SK-N-SH (cell line): ENCODE measurements around the gene SHTN1. TPM values are rescaled to one million over a fixed set of nuclear protein-coding genes. Genes with fewer than 3 reads are reported as not detected.

Source experiments
- CTCF ChIA-PET: fragments of 300-600, 350-600 bp; formaldehyde crosslinking; extraction: SDS; loops from one replicate; lab custom pipeline; 2021; lab: Yijun Ruan, JAX
- POLR2A ChIA-PET: fragments of 350-600 bp; sonication (Branson Sonifier 250); formaldehyde crosslinking; extraction: SDS; loops from one replicate; lab custom pipeline; 2020; ENCODE audit warnings: antibody characterized with exemption, inconsistent platforms; lab: Yijun Ruan, JAX
- DNase-seq: peaks from one replicate; pipeline ENCODE4 v3.0.0; 2012
- H2AFZ ChIP-seq: fragments of 200-600 bp; sonication (generic); 2 replicates; pipeline ENCODE4 v1.8.1; 2016; ENCODE audit warnings: antibody characterized with exemption, mild to moderate bottlenecking, low read depth
- H3F3A ChIP-seq: fragments of 200-600 bp; sonication (generic); replicated peaks from 2 replicates; pipeline ENCODE3; 2016; ENCODE audit warnings: antibody characterized with exemption, mild to moderate bottlenecking; ENCODE audit not compliant: insufficient read depth
- H3K27ac ChIP-seq, 2 experiments: fragments of 200-500 bp in 1 of 2; fragments of 200-600 bp in 1 of 2; sonication (Bioruptor generic) in 1 of 2; sonication (generic), shearing (Covaris generic) in 1 of 2; 2 replicates each; pipeline versions ENCODE4 v1.5.1 to v1.6.1; 2014 to 2016; ENCODE audit warnings: low read depth in 2 of 2, inconsistent platforms in 1 of 2, low read length in 1 of 2, mild to moderate bottlenecking in 1 of 2, mixed read lengths in 1 of 2
- H3K27me3 ChIP-seq: fragments of 200-600 bp; sonication (generic), shearing (Covaris generic); 2 replicates; pipeline ENCODE4 v1.6.1; 2016; ENCODE audit warnings: mixed run types; ENCODE audit not compliant: insufficient read depth
- H3K36me3 ChIP-seq, 2 experiments: fragments of 200-500 bp in 1 of 2; fragments of 200-600 bp in 1 of 2; sonication (Bioruptor generic) in 1 of 2; sonication (generic) in 1 of 2; replicated peaks in 1 of 2; 2 replicates each; pipeline versions ENCODE3 to v1.5.1; 2014 to 2016; ENCODE audit warnings: low read length in 1 of 2, mild to moderate bottlenecking in 1 of 2; ENCODE audit not compliant: insufficient read depth in 2 of 2, control insufficient read depth in 1 of 2
- H3K4me1 ChIP-seq, 2 experiments: fragments of 200-500 bp in 1 of 2; fragments of 200-600 bp in 1 of 2; sonication (Bioruptor generic) in 1 of 2; sonication (generic), shearing (Covaris generic) in 1 of 2; 2 replicates each; pipeline versions ENCODE4 v1.5.1 to v1.6.1; 2014 to 2016; ENCODE audit warnings: low read depth in 1 of 2, low read length in 1 of 2, mixed run types in 1 of 2; ENCODE audit not compliant: insufficient read depth in 2 of 2, control insufficient read depth in 1 of 2
- H3K4me2 ChIP-seq: fragments of 200-600 bp; sonication (generic), shearing (Covaris generic); 2 replicates; pipeline ENCODE4 v1.6.1; 2017; ENCODE audit warnings: mixed run types
- H3K4me3 ChIP-seq, 2 experiments: fragments of 200-500 bp in 1 of 2; fragments of 200-600 bp in 1 of 2; sonication (Bioruptor generic) in 1 of 2; sonication (generic), shearing (Covaris generic) in 1 of 2; 2 replicates each; pipeline versions ENCODE4 v1.5.1 to v1.8.1; 2014 to 2016; ENCODE audit warnings: low read depth in 2 of 2, inconsistent platforms in 1 of 2, low read length in 1 of 2, mild to moderate bottlenecking in 1 of 2, mixed read lengths in 1 of 2, moderate library complexity in 1 of 2
- H3K79me2 ChIP-seq: fragments of 200-600 bp; sonication (generic); 2 replicates; pipeline ENCODE4 v1.8.1; 2017; ENCODE audit warnings: mild to moderate bottlenecking; ENCODE audit not compliant: insufficient read depth
- H3K9ac ChIP-seq: fragments of 200-600 bp; sonication (generic); 2 replicates; pipeline ENCODE4 v1.6.1; 2017; ENCODE audit warnings: mixed run types
- H3K9me2 ChIP-seq: fragments of 200-600 bp; sonication (generic); 2 replicates; pipeline ENCODE4 v1.6.1; 2017; ENCODE audit warnings: mixed run types
- H3K9me3 ChIP-seq: fragments of 200-600 bp; sonication (generic); 2 replicates; pipeline ENCODE4 v1.6.1; 2017; ENCODE audit warnings: mixed run types, mild to moderate bottlenecking, moderate library complexity
- H4K20me1 ChIP-seq: fragments of 200-600 bp; sonication (generic); 2 replicates; pipeline ENCODE4 v1.6.1; 2017; ENCODE audit warnings: mild to moderate bottlenecking, mixed run types; ENCODE audit not compliant: insufficient read depth
- CHD2 ChIP-seq: fragments of 150-350 bp; IDR thresholded peaks from 2 replicates; pipeline ENCODE4 v1.6.1; 2018; ENCODE audit warnings: low read length; ENCODE audit not compliant: partially characterized antibody
- ELF1 ChIP-seq: IDR thresholded peaks from 2 replicates; pipeline ENCODE4 v1.4.0; 2012
- EP300 ChIP-seq, 2 experiments: IDR thresholded peaks; 2 replicates each; pipeline versions ENCODE4 v1.4.0 to v1.6.1; 2012; ENCODE audit warnings: borderline replicate concordance in 1 of 2, low read depth in 1 of 2, low read length in 1 of 2
- EZH2phosphoT487 ChIP-seq: fragments of 200-600 bp; sonication (generic); IDR thresholded peaks from 2 replicates; pipeline ENCODE4 v1.6.1; 2017; ENCODE audit warnings: low read depth, mixed run types, mild to moderate bottlenecking, antibody characterized with exemption, moderate library complexity, borderline replicate concordance
- FOXJ3 ChIP-seq: sonication (generic); formaldehyde crosslinking; IDR thresholded peaks from 2 replicates; pipeline ENCODE4 v1.5.1; 2020; ENCODE audit warnings: mild to moderate bottlenecking, missing genetic modification reagents
- GABPA ChIP-seq: IDR thresholded peaks from 2 replicates; pipeline ENCODE4 v1.4.0; 2012; ENCODE audit warnings: low read depth, mild to moderate bottlenecking
- JUND ChIP-seq: IDR thresholded peaks from 2 replicates; pipeline ENCODE4 v1.4.0; 2012
- MEF2A ChIP-seq: IDR thresholded peaks from 2 replicates; pipeline ENCODE4 v1.4.0; 2012; ENCODE audit warnings: low read depth, borderline replicate concordance
- MXI1 ChIP-seq: IDR thresholded peaks from 2 replicates; pipeline ENCODE4 v1.6.1; 2012; ENCODE audit warnings: mild to moderate bottlenecking, low read depth, low read length, improper control_type of control experiment
- NFIC ChIP-seq: IDR thresholded peaks from 2 replicates; pipeline ENCODE4 v1.4.0; 2012; ENCODE audit warnings: borderline replicate concordance
- NRF1 ChIP-seq: IDR thresholded peaks from 2 replicates; pipeline ENCODE4 v1.6.1; 2012; ENCODE audit warnings: low read depth, mild to moderate bottlenecking, low read length
- RCOR1 ChIP-seq: fragments of 150-350 bp; IDR thresholded peaks from 2 replicates; pipeline ENCODE4 v1.6.1; 2017; ENCODE audit warnings: antibody characterized with exemption, low read length
- REST ChIP-seq: IDR thresholded peaks from 2 replicates; pipeline ENCODE4 v1.6.1; 2012; ENCODE audit warnings: mild to moderate bottlenecking, low read depth, low read length, moderate library complexity
- RFX5 ChIP-seq: IDR thresholded peaks from 2 replicates; pipeline ENCODE4 v1.6.1; 2012; ENCODE audit warnings: mild to moderate bottlenecking, improper control_type of control experiment, low read length
- RXRA ChIP-seq: IDR thresholded peaks from 2 replicates; pipeline ENCODE4 v1.4.0; 2012; ENCODE audit warnings: low read depth, mild to moderate bottlenecking, borderline replicate concordance
- TAF1 ChIP-seq: IDR thresholded peaks from 2 replicates; pipeline ENCODE4 v1.6.1; 2012; ENCODE audit warnings: low read depth, mild to moderate bottlenecking, low read length, moderate library complexity, borderline replicate concordance
- TCF12 ChIP-seq: IDR thresholded peaks from 2 replicates; pipeline ENCODE4 v1.4.0; 2012
- TEAD4 ChIP-seq: IDR thresholded peaks from 2 replicates; pipeline ENCODE4 v1.4.0; 2012; ENCODE audit warnings: mild to moderate bottlenecking, borderline replicate concordance; ENCODE audit not compliant: insufficient read depth
- WGBS: methylation state at CpG from one replicate; pipeline ENCODE4 v1.1.6; 2017; ENCODE audit warnings: low lambda C conversion rate; 5-methylcytosine and 5-hydroxymethylcytosine counted together
- polyA plus RNA-seq, 3 experiments: library from polyadenylated mRNA; depleted of rRNA; stranded (reverse); fragments of >200 nt; gene quantifications; 2 replicates each; pipeline ENCODE4 v1.2.3, GENCODE V29; 2012
- TF ChIP-seq, protein P1 (sequence below): IDR thresholded peaks from 2 replicates; pipeline ENCODE4 v1.4.0; 2012; ENCODE audit warnings: low read depth, borderline replicate concordance
- TF ChIP-seq, protein P2 (sequence below): IDR thresholded peaks from 2 replicates; pipeline ENCODE4 v1.4.0; 2012; ENCODE audit warnings: low read depth, borderline replicate concordance
- TF ChIP-seq, protein P3 (sequence below): fragments of 200-600 bp; sonication (generic); IDR thresholded peaks from 2 replicates; pipeline ENCODE4 v1.6.1; 2017; ENCODE audit warnings: antibody characterized with exemption, mild to moderate bottlenecking, moderate library complexity

Gene SHTN1
- polyA plus RNA-seq, 1 of the 3 experiments (the other 2 are of a cell fraction): 5.2 TPM

- Histone ChIP-seq H3K27me3 (no peaks in the 10 kb centered on the region), H3K79me2 (no peaks in the 10 kb centered on the region), H3K36me3 (no peaks in the 10 kb centered on the region), H3K4me1 (no peaks in the 10 kb centered on the region), H3K4me2 (no peak overlapping the region), H3K27ac (no peak overlapping the region), H3K4me3 (no peak overlapping the region), H2AFZ (no peak overlapping the region), H4K20me1 (no peaks in the 10 kb centered on the region), H3K9me3 (no peaks in the 10 kb centered on the region; the same call in 1 of the 2 replicates), H3F3A (no peaks in the 10 kb centered on the region), H3K9ac (no peak overlapping the region), H3K9me2 (no peaks in the 10 kb centered on the region)
- POLR2A ChIA-PET: no interaction called here
- CTCF ChIA-PET: interaction anchor here (0.9 to 1.0 kb wide), 2 partner anchors 10 to 227 kb away, joined by 3 read pairs; partner anchors contain the start of gene SHTN1
- no peak for DNase-seq
- no peak for TF ChIP-seq RXRA
Measured at GRCh38 chr10:117014835-117015234, 9.8 kb upstream of the SHTN1 start.

- H3K4me2 ChIP-seq: no peak overlapping the region; the same call in 1 of the 2 replicates
- POLR2A ChIA-PET: no interaction called here
- no peaks in the 10 kb centered on the region for H3K27me3 ChIP-seq
- H3K27ac ChIP-seq: peak overlapping the region in 1 of 2 experiments; percentile 9; a peak in 1 of 4 replicates
- CTCF ChIA-PET: interaction anchor here (1.2 to 1.5 kb wide), 2 partner anchors 198 to 211 kb away, joined by 4 to 5 read pairs; no protein-coding TSS in a partner anchor
- H3K79me2 ChIP-seq: peaks cover 22% of the 10 kb centered on the region; the same call in 1 of the 2 replicates
- H3K9ac ChIP-seq: no peak overlapping the region
- no peaks in the 10 kb centered on the region; the same call in 1 of the 2 replicates for H3K9me3 ChIP-seq
- peaks cover 7 to 9% of the 10 kb centered on the region in 2 experiments; a peak in 2 of 4 replicates for H3K4me1 ChIP-seq
- no peak overlapping the region for H2AFZ ChIP-seq
- H3F3A ChIP-seq: peaks cover 10% of the 10 kb centered on the region
- no peaks in the 10 kb centered on the region for H3K36me3 ChIP-seq
- no peaks in the 10 kb centered on the region for H3K9me2 ChIP-seq
- no peak overlapping the region for H3K4me3 ChIP-seq
- WGBS: 39% methylated on average over 3 of the region's 3 CpGs
- peak; percentile 19 for DNase-seq
- H4K20me1 ChIP-seq: no peaks in the 10 kb centered on the region
- no peak for TF ChIP-seq RFX5
- peak; percentile 34; the same call in 1 of the 2 replicates for TF ChIP-seq TEAD4
- TF ChIP-seq NFIC: peak; percentile 65; the same call in 1 of the 2 replicates
- TF ChIP-seq, protein P1, sequence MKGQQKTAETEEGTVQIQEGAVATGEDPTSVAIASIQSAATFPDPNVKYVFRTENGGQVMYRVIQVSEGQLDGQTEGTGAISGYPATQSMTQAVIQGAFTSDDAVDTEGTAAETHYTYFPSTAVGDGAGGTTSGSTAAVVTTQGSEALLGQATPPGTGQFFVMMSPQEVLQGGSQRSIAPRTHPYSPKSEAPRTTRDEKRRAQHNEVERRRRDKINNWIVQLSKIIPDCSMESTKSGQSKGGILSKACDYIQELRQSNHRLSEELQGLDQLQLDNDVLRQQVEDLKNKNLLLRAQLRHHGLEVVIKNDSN: no peak
- peak in 1 of 2 experiments; percentile 64; a peak in 2 of 4 replicates for TF ChIP-seq EP300 (IDR thresholded peaks at IDR 0.05; ENCODE audit: borderline replicate concordance in 1 of 2, low read depth in 1 of 2, low read length in 1 of 2)
- no peak for TF ChIP-seq ELF1
- TF ChIP-seq, protein P2, sequence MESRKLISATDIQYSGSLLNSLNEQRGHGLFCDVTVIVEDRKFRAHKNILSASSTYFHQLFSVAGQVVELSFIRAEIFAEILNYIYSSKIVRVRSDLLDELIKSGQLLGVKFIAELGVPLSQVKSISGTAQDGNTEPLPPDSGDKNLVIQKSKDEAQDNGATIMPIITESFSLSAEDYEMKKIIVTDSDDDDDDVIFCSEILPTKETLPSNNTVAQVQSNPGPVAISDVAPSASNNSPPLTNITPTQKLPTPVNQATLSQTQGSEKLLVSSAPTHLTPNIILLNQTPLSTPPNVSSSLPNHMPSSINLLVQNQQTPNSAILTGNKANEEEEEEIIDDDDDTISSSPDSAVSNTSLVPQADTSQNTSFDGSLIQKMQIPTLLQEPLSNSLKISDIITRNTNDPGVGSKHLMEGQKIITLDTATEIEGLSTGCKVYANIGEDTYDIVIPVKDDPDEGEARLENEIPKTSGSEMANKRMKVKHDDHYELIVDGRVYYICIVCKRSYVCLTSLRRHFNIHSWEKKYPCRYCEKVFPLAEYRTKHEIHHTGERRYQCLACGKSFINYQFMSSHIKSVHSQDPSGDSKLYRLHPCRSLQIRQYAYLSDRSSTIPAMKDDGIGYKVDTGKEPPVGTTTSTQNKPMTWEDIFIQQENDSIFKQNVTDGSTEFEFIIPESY: no peak
- no peak for TF ChIP-seq MEF2A
- TF ChIP-seq, protein P3, sequence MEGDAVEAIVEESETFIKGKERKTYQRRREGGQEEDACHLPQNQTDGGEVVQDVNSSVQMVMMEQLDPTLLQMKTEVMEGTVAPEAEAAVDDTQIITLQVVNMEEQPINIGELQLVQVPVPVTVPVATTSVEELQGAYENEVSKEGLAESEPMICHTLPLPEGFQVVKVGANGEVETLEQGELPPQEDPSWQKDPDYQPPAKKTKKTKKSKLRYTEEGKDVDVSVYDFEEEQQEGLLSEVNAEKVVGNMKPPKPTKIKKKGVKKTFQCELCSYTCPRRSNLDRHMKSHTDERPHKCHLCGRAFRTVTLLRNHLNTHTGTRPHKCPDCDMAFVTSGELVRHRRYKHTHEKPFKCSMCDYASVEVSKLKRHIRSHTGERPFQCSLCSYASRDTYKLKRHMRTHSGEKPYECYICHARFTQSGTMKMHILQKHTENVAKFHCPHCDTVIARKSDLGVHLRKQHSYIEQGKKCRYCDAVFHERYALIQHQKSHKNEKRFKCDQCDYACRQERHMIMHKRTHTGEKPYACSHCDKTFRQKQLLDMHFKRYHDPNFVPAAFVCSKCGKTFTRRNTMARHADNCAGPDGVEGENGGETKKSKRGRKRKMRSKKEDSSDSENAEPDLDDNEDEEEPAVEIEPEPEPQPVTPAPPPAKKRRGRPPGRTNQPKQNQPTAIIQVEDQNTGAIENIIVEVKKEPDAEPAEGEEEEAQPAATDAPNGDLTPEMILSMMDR: no peak
- TF ChIP-seq FOXJ3 (CRISPR knock-in tag): no peak
- no peak for TF ChIP-seq CHD2
- TF ChIP-seq EZH2phosphoT487: no peak
- peak; percentile 92 for TF ChIP-seq JUND
- TF ChIP-seq RCOR1: no peak
- peak; percentile 73 for TF ChIP-seq TCF12
- TF ChIP-seq TAF1: no peak
- TF ChIP-seq REST: no peak
- no peak for TF ChIP-seq NRF1
- no peak for TF ChIP-seq MXI1
- no peak for TF ChIP-seq GABPA
Measured at GRCh38 chr10:117007080-117007479, 2.1 kb upstream of the SHTN1 start.
